Liver (tissue), 3 donors: Measurements from ENCODE around the gene XKR3.

Experiments used
- RAD21 ChIP-seq, 2 donors: IDR thresholded peaks; 2 replicates each; pipeline ENCODE4 v1.6.1; 2016; ENCODE audit warnings: antibody characterized with exemption in 2 of 2, mild to moderate bottlenecking in 2 of 2
- TF ChIP-seq, protein P1 (sequence below): fragments of 150-350 bp; IDR thresholded peaks from 2 replicates; pipeline ENCODE4 v1.5.1; 2017; ENCODE audit warnings: improper control_type of control experiment, low read depth, low read length; ENCODE audit not compliant: missing input control
- donor health status: healthy.
- donor health status: healthy.

GRCh38 chr22:16831257-16831656, 6.0 kb upstream of the XKR3 start:
- TF ChIP-seq RAD21 (IDR thresholded peaks at IDR 0.05): no peak
- TF ChIP-seq, protein P1, sequence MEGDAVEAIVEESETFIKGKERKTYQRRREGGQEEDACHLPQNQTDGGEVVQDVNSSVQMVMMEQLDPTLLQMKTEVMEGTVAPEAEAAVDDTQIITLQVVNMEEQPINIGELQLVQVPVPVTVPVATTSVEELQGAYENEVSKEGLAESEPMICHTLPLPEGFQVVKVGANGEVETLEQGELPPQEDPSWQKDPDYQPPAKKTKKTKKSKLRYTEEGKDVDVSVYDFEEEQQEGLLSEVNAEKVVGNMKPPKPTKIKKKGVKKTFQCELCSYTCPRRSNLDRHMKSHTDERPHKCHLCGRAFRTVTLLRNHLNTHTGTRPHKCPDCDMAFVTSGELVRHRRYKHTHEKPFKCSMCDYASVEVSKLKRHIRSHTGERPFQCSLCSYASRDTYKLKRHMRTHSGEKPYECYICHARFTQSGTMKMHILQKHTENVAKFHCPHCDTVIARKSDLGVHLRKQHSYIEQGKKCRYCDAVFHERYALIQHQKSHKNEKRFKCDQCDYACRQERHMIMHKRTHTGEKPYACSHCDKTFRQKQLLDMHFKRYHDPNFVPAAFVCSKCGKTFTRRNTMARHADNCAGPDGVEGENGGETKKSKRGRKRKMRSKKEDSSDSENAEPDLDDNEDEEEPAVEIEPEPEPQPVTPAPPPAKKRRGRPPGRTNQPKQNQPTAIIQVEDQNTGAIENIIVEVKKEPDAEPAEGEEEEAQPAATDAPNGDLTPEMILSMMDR: no peak
